OCI-LY3 (cell line): Measurements from ENCODE around the gene DFFB.

Experiments
- H2AFZ ChIP-seq: fragments of 200-600, 300-600 bp; shearing (Covaris generic); 2 replicates; pipeline ENCODE4 v1.6.0; 2014; ENCODE audit warnings: antibody characterized with exemption, low read depth, low read length
- H3K27ac ChIP-seq: fragments of 200-600, 300-600 bp; sonication (generic); 2 replicates; pipeline ENCODE4 v1.5.1; 2014; ENCODE audit warnings: mild to moderate bottlenecking, low read length, moderate library complexity, mixed read lengths
- H3K27me3 ChIP-seq: fragments of 200-600, 300-600 bp; sonication (generic); 2 replicates; pipeline ENCODE4 v1.6.1; 2014; ENCODE audit warnings: low read depth, low read length, mixed read lengths
- H3K36me3 ChIP-seq: fragments of 200-600, 300-600 bp; sonication (generic); replicated peaks from 2 replicates; pipeline ENCODE3; 2014; ENCODE audit warnings: low read depth, low read length, mixed read lengths
- H3K4me1 ChIP-seq: fragments of 300-600, 200-600 bp; sonication (generic); 2 replicates; pipeline ENCODE4 v1.6.1; 2014; ENCODE audit warnings: low read length, mixed read lengths
- H3K4me2 ChIP-seq: fragments of 200-600, 300-600 bp; sonication (generic); 2 replicates; pipeline ENCODE4 v1.6.1; 2014; ENCODE audit warnings: low read length, mixed read lengths
- H3K4me3 ChIP-seq: fragments of 300-600, 200-600 bp; sonication (generic); 2 replicates; pipeline ENCODE4 v1.5.1; 2014; ENCODE audit warnings: antibody characterized with exemption, mild to moderate bottlenecking, low read length, moderate library complexity
- H3K79me2 ChIP-seq: fragments of 300-600, 200-600 bp; shearing (Covaris generic); 2 replicates; pipeline ENCODE4 v1.6.1; 2014; ENCODE audit warnings: mild to moderate bottlenecking, low read length, mixed read lengths
- H3K9ac ChIP-seq: fragments of 300-600, 200-600 bp; shearing (Covaris generic); 2 replicates; pipeline ENCODE4 v1.6.0; 2014; ENCODE audit warnings: mild to moderate bottlenecking, low read length, moderate library complexity
- H3K9me3 ChIP-seq: fragments of 200-600, 300-600 bp; shearing (Covaris generic); 2 replicates; pipeline ENCODE4 v1.6.1; 2014; ENCODE audit warnings: low read length, mixed read lengths; ENCODE audit not compliant: insufficient read depth
- H4K20me1 ChIP-seq: fragments of 200-600, 300-600 bp; sonication (generic); 2 replicates; pipeline ENCODE4 v1.6.1; 2016; ENCODE audit warnings: low read length, mixed read lengths; ENCODE audit not compliant: insufficient read depth
- CTCF ChIP-seq: fragments of 200-600, 300-600 bp; sonication (generic); IDR thresholded peaks from 2 replicates; pipeline ENCODE4 v1.5.1; 2014; ENCODE audit warnings: antibody characterized with exemption, low read length, low read depth
- EZH2phosphoT487 ChIP-seq: fragments of 200-600 bp; shearing (Covaris generic); IDR thresholded peaks from 2 replicates; pipeline ENCODE4 v1.6.1; 2018; ENCODE audit warnings: antibody characterized with exemption, mixed run types, low read depth

Gene DFFB

GRCh38 chr1:3821004-3821403 is 36.3 kb upstream of the DFFB start:
- Histone ChIP-seq H3K27ac (no peak overlapping the region), H3K9me3 (no peaks in the 10 kb centered on the region), H4K20me1 (no peaks in the 10 kb centered on the region; the same call in 1 of the 2 replicates), H3K4me1 (peaks cover 12% of the 10 kb centered on the region; the same call in 1 of the 2 replicates), H2AFZ (no peak overlapping the region), H3K36me3 (peaks cover 4% of the 10 kb centered on the region), H3K79me2 (no peaks in the 10 kb centered on the region), H3K27me3 (no peaks in the 10 kb centered on the region), H3K4me3 (no peak overlapping the region), H3K9ac (no peak overlapping the region), H3K4me2 (no peak overlapping the region)
- TF ChIP-seq EZH2phosphoT487 = no peak
- TF ChIP-seq CTCF = no peak

- TF ChIP-seq EZH2phosphoT487 (no peak), CTCF (no peak)
- no peaks in the 10 kb centered on the region for H3K9me3 ChIP-seq
- H3K9ac ChIP-seq = no peak overlapping the region
- no peaks in the 10 kb centered on the region for H3K79me2 ChIP-seq
- no peaks in the 10 kb centered on the region; the same call in 1 of the 2 replicates for H4K20me1 ChIP-seq
- peaks cover 12% of the 10 kb centered on the region; the same call in 1 of the 2 replicates for H3K4me1 ChIP-seq
- no peak overlapping the region for H3K4me2 ChIP-seq
- H2AFZ ChIP-seq = no peak overlapping the region
- no peak overlapping the region for H3K27ac ChIP-seq
- no peak overlapping the region for H3K4me3 ChIP-seq
- H3K27me3 ChIP-seq = no peaks in the 10 kb centered on the region
- peaks cover 4% of the 10 kb centered on the region for H3K36me3 ChIP-seq
Observed at GRCh38 chr1:3821447-3821846, 35.8 kb upstream of the DFFB start.

- Histone ChIP-seq H3K9ac (no peak overlapping the region), H3K4me2 (no peak overlapping the region), H3K4me3 (no peak overlapping the region), H3K27ac (no peak overlapping the region), H4K20me1 (no peaks in the 10 kb centered on the region; the same call in 1 of the 2 replicates), H3K9me3 (no peaks in the 10 kb centered on the region), H3K4me1 (peaks cover 12% of the 10 kb centered on the region; the same call in 1 of the 2 replicates), H3K36me3 (peaks cover 4% of the 10 kb centered on the region), H3K79me2 (no peaks in the 10 kb centered on the region), H3K27me3 (no peaks in the 10 kb centered on the region), H2AFZ (no peak overlapping the region)
- TF ChIP-seq EZH2phosphoT487 = no peak
- TF ChIP-seq CTCF = no peak
Observed at GRCh38 chr1:3821908-3822307, 35.4 kb upstream of the DFFB start.

GRCh38 chr1:3822421-3822820 is 34.9 kb upstream of the DFFB start:
- no peak overlapping the region for H3K4me3 ChIP-seq
- H3K27ac ChIP-seq = no peak overlapping the region
- no peaks in the 10 kb centered on the region for H3K79me2 ChIP-seq
- TF ChIP-seq EZH2phosphoT487 (no peak), CTCF (no peak)
- peaks cover 12% of the 10 kb centered on the region; the same call in 1 of the 2 replicates for H3K4me1 ChIP-seq
- H3K36me3 ChIP-seq = peaks cover 5% of the 10 kb centered on the region
- H4K20me1 ChIP-seq = no peaks in the 10 kb centered on the region; the same call in 1 of the 2 replicates
- no peaks in the 10 kb centered on the region for H3K27me3 ChIP-seq
- no peak overlapping the region for H3K9ac ChIP-seq
- H3K9me3 ChIP-seq = no peaks in the 10 kb centered on the region
- H3K4me2 ChIP-seq = no peak overlapping the region
- H2AFZ ChIP-seq = no peak overlapping the region
